IPS-20b (cell line): ENCODE results near the gene CCN5.
"Not testable (repeated sequence)": the region's sequence is repeated elsewhere in the genome, so short reads cannot be mapped to it uniquely, and the experiment has no call there.

Experiments
- H3K27ac ChIP-seq: one replicate; pipeline ENCODE4 v1.5.1; 2013; ENCODE audit warnings: low read length
- H3K27me3 ChIP-seq: 2 replicates; pipeline ENCODE4 v1.6.1; 2013; ENCODE audit warnings: mild to moderate bottlenecking, low read length, inconsistent platforms; ENCODE audit not compliant: insufficient read depth
- H3K36me3 ChIP-seq: 2 replicates; pipeline ENCODE4 v1.6.1; 2013; ENCODE audit warnings: low read depth, mild to moderate bottlenecking, inconsistent platforms, low read length, moderate library complexity; ENCODE audit not compliant: insufficient read depth
- H3K4me1 ChIP-seq: 2 replicates; pipeline ENCODE4 v1.6.1; 2013; ENCODE audit warnings: mild to moderate bottlenecking, control low read depth, inconsistent platforms, low read length, moderate library complexity; ENCODE audit not compliant: insufficient read depth
- H3K4me3 ChIP-seq: 2 replicates; pipeline ENCODE4 v1.5.1; 2013; ENCODE audit warnings: mild to moderate bottlenecking, low read length, inconsistent platforms
- H3K9ac ChIP-seq: 2 replicates; pipeline ENCODE4 v1.6.1; 2013; ENCODE audit warnings: low read depth, mild to moderate bottlenecking, inconsistent platforms, low read length, moderate library complexity
- H3K9me3 ChIP-seq: 2 replicates; pipeline ENCODE4 v1.6.1; 2013; ENCODE audit warnings: mild to moderate bottlenecking, low read depth, low read length, inconsistent platforms; ENCODE audit not compliant: insufficient read depth

Gene CCN5

GRCh38 chr20:44714701-44715498, at the start of gene CCN5:
CCN5 (plus strand) TSS chr20:44715369; CDS start chr20:44715391, 22 bp downstream.
- H3K27me3 ChIP-seq = no peaks in the 10 kb centered on the region
- H3K4me3 ChIP-seq = no peak within 1 kb of the TSS
- H3K27ac ChIP-seq = no peak within 1 kb of the TSS

GRCh38 chr20:44666066-44666465, 49.1 kb upstream of the CCN5 start:
- H3K4me1 ChIP-seq = no peaks in the 10 kb centered on the region
- H3K27me3 ChIP-seq = no peaks in the 10 kb centered on the region
- H3K4me3 ChIP-seq = no peak overlapping the region
- H3K36me3 ChIP-seq = no peaks in the 10 kb centered on the region
- no peaks in the 10 kb centered on the region for H3K9me3 ChIP-seq
- no peak overlapping the region for H3K9ac ChIP-seq
- no peak overlapping the region for H3K27ac ChIP-seq

More at GRCh38 chr20:44714701-44715498, at the start of gene CCN5:
- H3K9ac ChIP-seq = no peak within 1 kb of the TSS
- no peaks in the 10 kb centered on the region for H3K36me3 ChIP-seq
- H3K9me3 ChIP-seq = no peaks in the 10 kb centered on the region
- no peaks in the 10 kb centered on the region for H3K4me1 ChIP-seq

- not testable (repeated sequence) for H3K9ac ChIP-seq, H3K4me3 ChIP-seq
Observed at GRCh38 chr20:44670851-44671250, 44.3 kb upstream of the CCN5 start.

GRCh38 chr20:44671541-44671940, 43.6 kb upstream of the CCN5 start:
- H3K9ac ChIP-seq, H3K4me3 ChIP-seq, H3K27me3 ChIP-seq, H3K27ac ChIP-seq, H3K4me1 ChIP-seq, H3K9me3 ChIP-seq, H3K36me3 ChIP-seq: not testable (repeated sequence)

More at GRCh38 chr20:44670851-44671250, 44.3 kb upstream of the CCN5 start:
- H3K27me3 ChIP-seq, H3K9me3 ChIP-seq, H3K36me3 ChIP-seq, H3K4me1 ChIP-seq, H3K27ac ChIP-seq: not testable (repeated sequence)

- H3K4me3 ChIP-seq, H3K9ac ChIP-seq, H3K9me3 ChIP-seq, H3K27me3 ChIP-seq, H3K4me1 ChIP-seq, H3K36me3 ChIP-seq, H3K27ac ChIP-seq: not testable (repeated sequence)
Observed at GRCh38 chr20:44672318-44672902, 42.8 kb upstream of the CCN5 start.

- H3K36me3 ChIP-seq = no peaks in the 10 kb centered on the region
- no peak overlapping the region for H3K27ac ChIP-seq
- no peaks in the 10 kb centered on the region for H3K9me3 ChIP-seq
- no peaks in the 10 kb centered on the region for H3K4me1 ChIP-seq
- H3K4me3 ChIP-seq = no peak overlapping the region
- no peak overlapping the region for H3K9ac ChIP-seq
- no peaks in the 10 kb centered on the region for H3K27me3 ChIP-seq
Observed at GRCh38 chr20:44678242-44678641, 36.9 kb upstream of the CCN5 start.

- no peak overlapping the region for H3K9ac ChIP-seq
- H3K27ac ChIP-seq = no peak overlapping the region
- no peak overlapping the region for H3K4me3 ChIP-seq
- peaks cover 3% of the 10 kb centered on the region; the same call in 1 of the 2 replicates for H3K4me1 ChIP-seq
- H3K27me3 ChIP-seq = no peaks in the 10 kb centered on the region
- H3K9me3 ChIP-seq = no peaks in the 10 kb centered on the region
- H3K36me3 ChIP-seq = no peaks in the 10 kb centered on the region
Observed at GRCh38 chr20:44678990-44679611, 36.1 kb upstream of the CCN5 start.

GRCh38 chr20:44681796-44682566, 33.2 kb upstream of the CCN5 start:
- H3K36me3 ChIP-seq = no peaks in the 10 kb centered on the region

GRCh38 chr20:44683263-44684046, 31.7 kb upstream of the CCN5 start:
- Histone ChIP-seq H3K4me3 (no peak overlapping the region), H3K9me3 (no peaks in the 10 kb centered on the region), H3K36me3 (no peaks in the 10 kb centered on the region), H3K27ac (no peak overlapping the region), H3K27me3 (no peaks in the 10 kb centered on the region), H3K4me1 (peaks cover 5% of the 10 kb centered on the region; the same call in 1 of the 2 replicates), H3K9ac (no peak overlapping the region; the same call in 1 of the 2 replicates)

More at GRCh38 chr20:44681796-44682566, 33.2 kb upstream of the CCN5 start:
- Histone ChIP-seq H3K9ac (no peak overlapping the region), H3K4me1 (peaks cover 5% of the 10 kb centered on the region; the same call in 1 of the 2 replicates), H3K27ac (no peak overlapping the region), H3K27me3 (no peaks in the 10 kb centered on the region), H3K9me3 (no peaks in the 10 kb centered on the region), H3K4me3 (no peak overlapping the region)

GRCh38 chr20:44684047-44684967, 30.9 kb upstream of the CCN5 start:
- H3K27me3 ChIP-seq = no peaks in the 10 kb centered on the region
- H3K4me3 ChIP-seq = no peak overlapping the region
- no peaks in the 10 kb centered on the region for H3K9me3 ChIP-seq
- no peak overlapping the region; the same call in 1 of the 2 replicates for H3K9ac ChIP-seq
- H3K4me1 ChIP-seq = peaks cover 5% of the 10 kb centered on the region; the same call in 1 of the 2 replicates
- H3K36me3 ChIP-seq = no peaks in the 10 kb centered on the region
- no peak overlapping the region for H3K27ac ChIP-seq
